Adrenal gland (tissue), 12 donors: ENCODE measurements around the gene AZGP1. TPM values are rescaled to one million over a fixed set of nuclear protein-coding genes. Genes with fewer than 3 reads are reported as not detected.
A peak's percentile ranks its signal among the peaks of the same experiment; 100 is the strongest.
"Not testable (repeated sequence)": the region's sequence is repeated elsewhere in the genome, so short reads cannot be mapped to it uniquely, and the experiment has no call there.

ENCODE experiments used
- DNase-seq, 7 donors: peaks; one replicate each; pipeline ENCODE4 v3.0.0-alpha.2; 2019 to 2020
- H3K27ac ChIP-seq, 5 donors: fragments of 200-600 bp; sonication (generic) in 4 of 5; 1 replicate in 3 of 5; 2 replicates in 2 of 5; pipeline versions ENCODE4 v1.5.1 to v1.8.0; 2016 to 2020; ENCODE audit warnings: mild to moderate bottlenecking in 1 of 5
- H3K27me3 ChIP-seq: fragments of 200-600 bp; 2 replicates; pipeline ENCODE4 v1.8.0; 2021
- H3K36me3 ChIP-seq, 2 donors: fragments of 200-600 bp; replicated peaks in 1 of 2; 1 replicate in 1 of 2; 2 replicates in 1 of 2; pipeline versions ENCODE4 v1.5.1 to v1.8.0; 2018 to 2022
- H3K4me1 ChIP-seq, 2 donors: fragments of 200-600 bp; replicated peaks in 1 of 2; 1 replicate in 1 of 2; 2 replicates in 1 of 2; pipeline versions ENCODE4 v1.5.1 to v1.8.0; 2018 to 2021
- H3K4me3 ChIP-seq, 4 donors: fragments of 200-600 bp; sonication (generic) in 3 of 4; one replicate each; pipeline ENCODE4 v1.5.1; 2016 to 2018
- H3K9me3 ChIP-seq, 3 donors: fragments of 200-600 bp; sonication (generic) in 1 of 3; replicated peaks in 1 of 3; 1 replicate in 2 of 3; 2 replicates in 1 of 3; pipeline versions ENCODE4 v1.5.1 to v1.8.0; 2016 to 2021
- POLR2A ChIP-seq, 2 donors: fragments of 450-650 bp; IDR thresholded peaks; one replicate each; pipeline ENCODE4 v1.6.1; 2017; ENCODE audit warnings: antibody characterized with exemption in 2 of 2, mild to moderate bottlenecking in 2 of 2, moderate library complexity in 1 of 2
- WGBS, 4 donors: extraction: QIAGEN DNeasy Blood & Tissue Kit in 2 of 4; methylation state at CpG; one replicate each; pipeline versions ENCODE4 v1.1.5 to v1.1.7; 2013 to 2017; 5-methylcytosine and 5-hydroxymethylcytosine counted together
- intact Hi-C, 2 donors: fragments of 100-400 bp; cut with DNase I; formaldehyde crosslinking; loops; one replicate each; pipeline versions ENCODE4 v1.14.1 to v1.15.0; 2022 to 2023
- polyA plus RNA-seq, 3 donors: library from polyadenylated mRNA; stranded (reverse); fragments of 200-250 nt in 2 of 3; fragments of 350-450 nt in 1 of 3; fragmentation: Illumina TruSeq in 1 of 3; extraction: RNeasy Lipid Tissue Mini Kit (QIAGEN cat#74804) in 1 of 3; gene quantifications; one replicate each; pipeline ENCODE4 v1.2.3, GENCODE V29; 2013 to 2014
- total RNA-seq, 9 donors: library from RNA; depleted of rRNA in 4 of 9; stranded (reverse); fragments of >200 nt in 4 of 9; fragments of 120-200 nt in 1 of 9; fragmentation: NEBNext Ultra II Directional in 1 of 9; extraction: Animal tissue kit (Norgen Biotek cat#: 25700) in 1 of 9; gene quantifications; one replicate each; pipeline versions ENCODE4 v1.1.0 to v1.2.4, GENCODE V29; 2013 to 2023
- TF ChIP-seq, protein P1 (sequence below), 6 experiments: fragments of 450-650 bp in 4 of 6; fragments of 200-600 bp in 2 of 6; sonication (generic) in 1 of 6; IDR thresholded peaks; 1 replicate in 5 of 6; 2 replicates in 1 of 6; pipeline versions ENCODE4 v1.5.1 to v1.8.0; 2016 to 2021; ENCODE audit warnings: antibody characterized with exemption in 6 of 6, mild to moderate bottlenecking in 2 of 6, moderate library complexity in 1 of 6
- donor health status: healthy with polysubstance abuse.
- donor health status: Bipolar disorder and iron deficiency.
- donor health status: DM: yes; HTN: yes; CAD: no.
- donor health status: DM: no; HTN: no; CAD: no.
- donor health status: DM: no; HTN: no; CAD: no.
- donor health status: DM: yes; HTN: yes; CAD: no.

The AZGP1 gene
- total and polyA plus RNA-seq, 12 donors, result 0.50 to 29.7 (median 2.0) TPM; not detected in 2

DNA sequence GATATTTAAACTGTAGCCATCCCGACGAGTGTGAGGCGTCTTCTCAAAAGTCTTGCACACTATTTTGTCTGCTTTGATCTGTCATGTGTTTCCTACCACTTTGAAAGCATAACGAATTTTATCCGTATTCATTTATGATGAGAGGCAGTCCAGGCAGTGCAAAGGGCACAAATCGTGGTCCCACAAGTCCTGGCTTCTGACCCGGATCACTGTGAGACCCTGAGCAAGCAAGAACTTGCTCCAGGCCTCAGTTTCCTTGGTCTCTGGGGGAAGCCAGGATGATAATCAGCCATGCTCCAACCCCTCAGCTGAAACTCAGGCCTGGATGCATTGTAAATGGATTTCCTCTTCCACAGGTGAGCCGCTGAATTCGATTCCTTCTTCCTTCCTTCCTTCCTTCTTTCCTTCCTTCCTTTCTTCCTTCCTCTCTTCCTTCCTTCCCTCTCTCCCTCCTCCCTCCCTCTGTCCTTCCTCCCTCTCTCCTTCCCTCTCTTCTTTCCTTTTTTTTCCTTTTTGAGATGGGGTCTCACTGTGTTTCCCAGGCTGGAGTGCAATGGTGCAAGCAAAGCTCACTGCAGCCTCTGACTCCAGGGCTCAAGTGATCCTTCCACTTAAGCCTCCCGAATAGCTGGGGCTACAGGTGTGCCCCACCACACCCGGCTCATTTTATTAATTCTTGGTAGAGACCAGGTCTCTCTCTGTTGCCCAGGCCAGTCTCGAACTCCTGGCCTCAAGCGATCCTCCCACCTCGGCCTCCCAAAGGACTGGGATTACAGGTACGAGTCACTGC, 21.1 kb upstream of the AZGP1 start:
- 70 to 75% (median 72%) methylated on average over 15 of the region's 15 CpGs for WGBS, 4 donors
- intact Hi-C loops, result loop anchor here (5.0 to 10.0 kb wide), 2 partner anchors 55 to 58 kb away; no protein-coding TSS in a partner anchor
- TF ChIP-seq POLR2A (IDR thresholded peaks at IDR 0.05), result no peak
- TF ChIP-seq, protein P1, sequence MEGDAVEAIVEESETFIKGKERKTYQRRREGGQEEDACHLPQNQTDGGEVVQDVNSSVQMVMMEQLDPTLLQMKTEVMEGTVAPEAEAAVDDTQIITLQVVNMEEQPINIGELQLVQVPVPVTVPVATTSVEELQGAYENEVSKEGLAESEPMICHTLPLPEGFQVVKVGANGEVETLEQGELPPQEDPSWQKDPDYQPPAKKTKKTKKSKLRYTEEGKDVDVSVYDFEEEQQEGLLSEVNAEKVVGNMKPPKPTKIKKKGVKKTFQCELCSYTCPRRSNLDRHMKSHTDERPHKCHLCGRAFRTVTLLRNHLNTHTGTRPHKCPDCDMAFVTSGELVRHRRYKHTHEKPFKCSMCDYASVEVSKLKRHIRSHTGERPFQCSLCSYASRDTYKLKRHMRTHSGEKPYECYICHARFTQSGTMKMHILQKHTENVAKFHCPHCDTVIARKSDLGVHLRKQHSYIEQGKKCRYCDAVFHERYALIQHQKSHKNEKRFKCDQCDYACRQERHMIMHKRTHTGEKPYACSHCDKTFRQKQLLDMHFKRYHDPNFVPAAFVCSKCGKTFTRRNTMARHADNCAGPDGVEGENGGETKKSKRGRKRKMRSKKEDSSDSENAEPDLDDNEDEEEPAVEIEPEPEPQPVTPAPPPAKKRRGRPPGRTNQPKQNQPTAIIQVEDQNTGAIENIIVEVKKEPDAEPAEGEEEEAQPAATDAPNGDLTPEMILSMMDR (IDR thresholded peaks at IDR 0.05), result no peak
- Histone ChIP-seq H3K36me3 (no peaks in the 10 kb centered on the region), H3K4me1 (peaks cover 0 to 4% of the 10 kb centered on the region in 2 donors), H3K27ac (peak overlapping the region in 4 of 5 donors; percentile 26 to 74 (median 52)), H3K9me3 (no peaks in the 10 kb centered on the region), H3K4me3 (peak overlapping the region in 1 of 4 donors; percentile 38), H3K27me3 (no peaks in the 10 kb centered on the region)
- no peak for DNase-seq

DNA sequence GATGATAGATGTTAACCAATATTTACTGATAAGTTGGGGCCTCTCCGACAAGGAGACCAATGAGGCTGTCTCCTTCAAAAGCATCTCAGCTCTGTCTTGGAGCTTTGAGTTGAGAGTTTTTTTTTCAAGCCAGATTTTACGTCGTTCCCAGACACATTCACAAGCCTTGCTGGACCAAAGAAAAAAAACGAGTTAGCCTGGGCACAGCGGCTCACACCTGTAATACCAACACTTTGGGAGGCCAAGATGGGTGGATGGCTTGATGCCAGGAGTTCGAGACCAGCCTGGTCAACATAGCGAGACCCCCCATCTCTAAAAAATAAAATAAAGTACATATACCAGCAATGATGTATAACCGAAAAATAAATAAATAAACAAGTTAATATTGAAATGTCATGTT, 19.0 kb upstream of the AZGP1 start:
- Histone ChIP-seq H3K9me3 (no peaks in the 10 kb centered on the region), H3K4me3 (no peak overlapping the region), H3K27me3 (no peaks in the 10 kb centered on the region), H3K36me3 (no peaks in the 10 kb centered on the region), H3K27ac (no peak overlapping the region), H3K4me1 (peaks cover 4 to 9% of the 10 kb centered on the region in 2 donors)
- WGBS, 4 donors, result 68 to 76% (median 73%) methylated on average over 8 of the region's 8 CpGs
- intact Hi-C loops, result loop anchor here (5.0 to 10.0 kb wide), 2 partner anchors 57 to 60 kb away; no protein-coding TSS in a partner anchor
- TF ChIP-seq, protein P1 (IDR thresholded peaks at IDR 0.05), result no peak
- no peak for TF ChIP-seq POLR2A (IDR thresholded peaks at IDR 0.05)
- DNase-seq, result no peak

DNA sequence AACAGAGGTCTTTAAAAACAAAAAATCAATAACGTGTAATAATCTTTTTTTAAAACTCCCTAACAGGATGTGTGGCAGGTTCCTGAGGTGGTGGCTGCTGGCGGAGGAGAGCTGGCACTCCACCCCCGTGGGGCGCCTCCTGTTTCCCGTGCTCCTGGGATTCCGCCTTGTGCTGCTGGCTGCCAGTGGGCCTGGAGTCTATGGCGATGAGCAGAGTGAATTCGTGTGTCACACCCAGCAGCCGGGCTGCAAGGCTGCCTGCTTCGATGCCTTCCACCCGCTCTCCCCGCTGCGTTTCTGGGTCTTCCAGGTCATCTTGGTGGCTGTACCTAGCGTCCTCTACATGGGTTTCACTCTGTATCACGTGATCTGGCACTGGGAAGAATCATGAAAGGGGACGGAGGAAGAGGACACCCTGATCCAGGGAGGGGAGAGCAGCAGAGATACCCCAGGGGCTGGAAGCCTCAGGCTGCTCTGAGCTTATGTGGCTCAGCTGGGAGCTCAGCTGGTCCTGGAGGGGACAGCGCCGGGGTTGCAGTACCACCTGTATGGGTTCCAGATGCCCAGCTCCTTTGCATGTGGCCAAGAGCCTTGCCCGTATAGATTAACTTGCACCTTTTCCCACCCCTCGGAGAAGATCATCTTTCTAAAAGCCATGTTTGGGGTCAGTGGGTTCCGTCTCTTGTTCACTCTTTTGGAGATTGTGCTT, 16.7 kb upstream of the AZGP1 start:
- TF ChIP-seq POLR2A (IDR thresholded peaks at IDR 0.05), result no peak
- TF ChIP-seq, protein P1 (IDR thresholded peaks at IDR 0.05), result no peak

DNA sequence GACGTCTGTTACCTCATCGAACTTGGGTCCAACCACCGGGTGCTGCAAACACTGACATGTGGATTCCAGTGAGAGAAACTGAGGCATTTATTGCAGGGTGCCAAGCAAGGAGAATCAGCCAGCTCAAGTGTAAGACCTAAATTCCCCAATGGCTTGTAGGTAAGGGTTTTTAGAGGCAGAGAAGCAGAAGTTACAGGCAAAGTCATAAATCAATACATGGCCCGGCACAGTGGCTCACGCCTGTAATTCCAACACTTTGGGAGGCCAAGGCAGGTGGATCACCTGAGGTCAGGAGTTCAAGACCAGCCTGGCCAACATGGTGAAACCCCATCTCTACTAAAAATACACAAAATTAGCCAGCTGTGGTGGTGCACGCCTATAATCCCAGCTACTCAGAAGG, 15.7 kb upstream of the AZGP1 start:
- H3K9me3 ChIP-seq, H3K4me3 ChIP-seq, DNase-seq, H3K4me1 ChIP-seq, H3K27me3 ChIP-seq, H3K36me3 ChIP-seq: not testable (repeated sequence)
- H3K27ac ChIP-seq, result peak overlapping the region in 3 of 5 donors; percentile 34 to 70 (median 69)
- intact Hi-C loops, result loop anchor here in 1 of 2 donors (10.0 kb wide), 1 partner anchor 63 kb away; no protein-coding TSS in a partner anchor
- 50 to 64% (median 60%) methylated on average over 4 to 6 of the region's 6 CpGs for WGBS, 4 donors

More for the DNA sequence above, 16.7 kb upstream of the AZGP1 start:
- Histone ChIP-seq H3K4me1 (peaks cover 4 to 9% of the 10 kb centered on the region in 2 donors), H3K27me3 (no peaks in the 10 kb centered on the region), H3K9me3 (no peaks in the 10 kb centered on the region), H3K4me3 (no peak overlapping the region), H3K27ac (no peak overlapping the region), H3K36me3 (no peaks in the 10 kb centered on the region)
- DNase-seq, result no peak
- 71 to 84% (median 75%) methylated on average over 18 to 21 of the region's 21 CpGs for WGBS, 4 donors
- intact Hi-C loops, result loop anchor here in 1 of 2 donors (10.0 kb wide), 1 partner anchor 62 kb away; no protein-coding TSS in a partner anchor
